Stimulated activated CD8-positive, alpha-beta memory T cell treated with anti-CD3 and anti-CD28 coated beads, Interleukin-4, amount 100 ng/mL, for 1 hour (primary cell): ENCODE results near the gene TFPT.

ENCODE experiments used
- DNase-seq, 2 donors: peaks; one replicate each; pipeline ENCODE4 v3.0.0-alpha.2; 2020; ENCODE audit warnings: low read depth in 2 of 2, low spot score in 1 of 2

The TFPT gene

DNA sequence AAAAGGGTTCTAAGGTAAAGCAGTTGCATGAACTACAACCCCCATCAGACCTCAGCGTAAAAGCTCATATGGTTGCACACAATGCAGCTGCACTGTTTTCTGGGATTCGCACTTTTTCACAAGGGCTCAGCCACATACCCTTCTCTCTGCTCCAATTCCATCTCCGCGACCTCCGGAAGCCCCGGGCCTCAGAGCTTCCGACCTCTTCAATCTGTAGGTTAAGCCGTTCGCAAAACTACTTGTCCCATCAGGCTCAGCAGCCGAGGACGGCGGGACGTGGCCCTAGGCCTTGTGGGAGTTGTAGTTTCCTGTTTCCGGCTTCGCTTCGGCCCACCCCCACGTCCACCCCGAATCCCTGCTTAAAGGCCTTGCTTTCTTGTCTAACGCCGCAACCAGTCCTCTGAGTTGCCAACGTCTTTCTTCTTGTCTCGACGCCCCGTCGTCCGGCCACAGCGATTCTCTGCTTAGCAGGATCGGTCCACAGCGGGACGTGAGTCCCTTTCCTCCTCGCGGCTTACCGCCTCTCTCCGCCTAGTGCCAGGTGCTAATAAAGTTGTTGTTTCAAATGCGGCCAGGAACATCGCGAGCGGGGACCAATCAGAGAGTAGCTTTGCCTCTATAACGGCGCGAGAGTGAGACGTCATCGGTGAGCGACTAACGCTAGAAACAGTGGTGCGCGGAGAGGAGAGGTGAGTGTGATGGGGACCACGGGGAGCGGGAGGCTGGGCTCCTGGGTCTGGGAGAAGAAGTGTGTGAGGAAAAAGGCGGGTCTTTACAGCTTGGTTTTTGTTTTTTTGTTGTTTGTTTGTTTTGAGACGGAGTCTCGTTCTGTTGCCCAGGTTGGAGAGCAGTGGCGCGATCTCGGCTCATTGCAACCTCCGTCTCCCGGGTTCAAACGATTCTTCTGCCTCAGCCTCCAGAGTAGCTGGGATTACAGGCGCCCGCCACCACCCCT is at the start of gene TFPT, which contains the start of gene PRPF31:
TSS of gene TFPT (minus strand) at position 549 of the 955 bp plus-strand sequence. CDS start at position 161, 388 bp downstream.
TSS of gene PRPF31 (plus strand) at position 646 of the 955 bp plus-strand sequence. CDS start 2,525 bp downstream, outside the sequence.
- DNase-seq, result peak; percentile 91 to 97

GRCh38 chr19:54165222-54165621 is 49.8 kb upstream of the TFPT start:
- DNase-seq, result no peak

DNA sequence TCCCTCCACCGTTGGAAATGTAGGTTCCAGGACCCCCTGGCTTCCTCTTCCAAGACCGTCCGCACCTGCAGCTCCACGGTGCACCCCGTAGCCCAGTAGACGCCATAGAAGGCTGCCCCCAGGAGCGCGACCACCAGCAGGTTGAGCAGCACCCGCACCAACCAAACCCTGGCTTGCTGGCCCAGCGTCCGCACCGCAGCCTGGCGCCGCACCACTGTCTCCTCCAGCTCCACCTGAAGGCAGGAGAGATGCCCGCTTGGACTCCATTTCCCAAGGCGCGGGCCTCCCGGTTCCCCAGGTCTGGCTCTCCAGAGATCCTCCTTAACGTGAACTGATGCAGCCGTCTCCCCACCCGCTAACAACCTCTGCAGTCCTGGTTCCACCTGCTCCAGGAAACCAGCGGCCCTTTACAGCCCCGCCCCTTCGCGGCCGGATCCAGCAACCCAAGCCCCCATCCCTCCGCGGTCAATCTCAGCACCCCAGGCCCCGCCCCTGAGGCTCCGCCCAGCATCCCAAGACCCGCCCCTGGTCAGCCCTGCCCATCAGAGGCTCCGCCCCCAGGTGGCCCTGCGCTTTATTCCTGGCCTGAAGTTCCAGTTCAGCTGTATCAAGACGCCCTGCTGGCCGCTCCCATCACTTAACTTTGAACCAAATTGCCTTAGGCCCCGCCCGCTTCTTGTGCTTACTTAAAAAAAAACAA is 49.1 kb upstream of the TFPT start:
- peak in 1 of 2 donors; percentile 31 for DNase-seq

GRCh38 chr19:54162884-54163283 is 47.4 kb upstream of the TFPT start:
- no peak for DNase-seq

- peak; percentile 56 to 57 for DNase-seq
These were observed 46.9 kb upstream of the TFPT start for GRCh38 chr19:54162241-54162805.

GRCh38 chr19:54160854-54161253 is 45.4 kb upstream of the TFPT start:
- no peak for DNase-seq

DNA sequence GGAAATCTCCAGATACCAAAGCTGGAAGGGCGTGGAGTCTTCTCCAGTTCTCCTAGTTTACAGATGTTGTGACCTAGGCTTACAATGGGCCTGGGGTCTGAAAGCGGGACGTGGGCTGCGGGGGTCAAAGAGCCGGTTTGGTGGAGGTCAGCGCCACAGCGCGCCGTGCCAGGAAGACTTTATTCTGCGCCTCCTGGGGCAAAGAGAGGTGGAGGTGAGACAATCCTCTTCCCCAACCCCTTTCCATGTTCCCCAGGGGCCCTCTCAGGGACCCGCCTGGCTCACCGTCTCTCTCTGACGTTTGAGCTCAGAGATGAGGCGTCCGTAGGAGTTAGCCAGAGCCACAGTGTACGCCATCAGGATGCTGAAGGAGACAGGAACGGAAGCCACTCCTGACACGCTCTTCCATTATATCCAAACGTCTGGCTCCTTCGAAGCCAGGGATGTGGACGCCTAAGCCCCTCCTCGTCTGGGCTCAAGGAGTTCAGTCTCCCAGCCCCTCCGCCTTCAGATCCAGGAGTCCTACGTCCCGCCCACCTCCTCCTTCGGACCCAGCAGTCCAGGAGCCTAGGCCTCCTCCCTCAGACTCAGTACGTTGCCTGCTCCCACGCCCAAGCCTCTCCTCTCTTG is 44.8 kb upstream of the TFPT start:
- DNase-seq, result no peak

- peak; percentile 94 to 98 for DNase-seq
These were observed 44.1 kb upstream of the TFPT start, which contains the start of gene LENG1 for GRCh38 chr19:54159352-54160181. LENG1 (minus strand) TSS chr19:54159721; CDS start chr19:54159695, 26 bp downstream.

DNA sequence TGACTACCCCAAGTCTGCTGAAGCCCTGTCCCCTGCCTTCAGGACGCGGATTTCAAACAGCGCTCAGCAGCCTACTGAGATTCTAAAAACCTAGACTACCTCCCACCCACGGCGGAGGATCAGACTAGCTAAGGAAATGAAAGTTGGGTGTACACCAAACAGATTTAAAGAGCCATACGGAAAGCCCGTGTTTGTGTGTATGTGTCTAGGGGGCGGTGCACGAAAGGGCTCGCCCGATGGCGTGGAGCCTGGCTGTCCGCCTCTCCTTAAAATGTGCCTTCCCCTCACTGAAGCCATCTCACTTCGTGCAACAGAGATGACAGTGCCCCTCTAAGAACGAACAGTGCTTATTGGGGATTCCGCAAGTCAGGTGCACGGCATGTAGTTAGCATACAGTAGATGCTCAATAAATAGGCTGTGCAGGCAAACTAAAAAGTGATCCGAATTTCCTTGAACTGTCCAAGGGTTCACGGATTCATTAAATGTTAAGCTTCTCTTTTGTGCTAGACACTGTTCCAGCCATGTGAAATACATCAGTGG is 43.4 kb upstream of the TFPT start:
- no peak for DNase-seq

DNA sequence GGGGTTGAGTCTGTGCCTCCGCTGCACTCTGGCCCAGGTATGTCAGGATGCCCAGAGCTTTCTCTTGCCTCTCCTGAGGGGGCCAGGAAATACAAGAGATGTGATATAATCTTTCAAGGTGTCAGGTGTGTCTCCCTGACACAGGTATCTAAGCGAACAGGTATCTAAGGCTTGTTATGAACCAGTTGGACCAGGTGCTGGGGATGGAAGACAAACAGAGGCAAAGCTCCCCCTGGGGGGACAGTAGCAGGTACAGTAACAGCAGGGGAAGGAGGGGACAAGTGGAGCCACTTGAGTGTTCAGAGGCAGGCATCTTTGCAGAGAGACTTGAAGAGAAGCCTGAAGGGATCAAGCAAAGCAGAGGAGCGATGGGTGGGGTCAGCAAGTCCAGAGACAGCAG is 41.5 kb upstream of the TFPT start:
- DNase-seq, result no peak

DNA sequence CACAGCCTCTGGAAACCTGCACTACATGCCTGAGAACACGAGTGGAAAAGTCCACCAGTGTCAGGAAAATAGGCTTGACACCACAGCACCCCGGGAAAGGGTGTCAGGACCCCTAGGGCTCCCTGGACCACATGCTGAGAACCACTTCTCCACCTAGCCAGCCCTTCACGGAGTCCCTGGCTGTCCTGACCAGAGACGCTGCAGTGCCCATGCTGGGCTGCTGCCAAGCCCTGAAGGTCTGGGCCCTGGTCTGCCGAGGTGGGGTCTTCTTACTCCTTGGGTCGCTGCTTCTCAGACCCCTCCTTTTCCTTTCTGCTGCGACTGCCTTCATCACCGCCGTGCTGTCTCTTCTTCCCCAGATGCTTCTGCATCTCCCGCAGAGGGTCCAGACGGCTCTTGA is 41.0 kb upstream of the TFPT start:
- no peak for DNase-seq

- no peak for DNase-seq
These were observed 40.2 kb upstream of the TFPT start for GRCh38 chr19:54155694-54156093.

DNA sequence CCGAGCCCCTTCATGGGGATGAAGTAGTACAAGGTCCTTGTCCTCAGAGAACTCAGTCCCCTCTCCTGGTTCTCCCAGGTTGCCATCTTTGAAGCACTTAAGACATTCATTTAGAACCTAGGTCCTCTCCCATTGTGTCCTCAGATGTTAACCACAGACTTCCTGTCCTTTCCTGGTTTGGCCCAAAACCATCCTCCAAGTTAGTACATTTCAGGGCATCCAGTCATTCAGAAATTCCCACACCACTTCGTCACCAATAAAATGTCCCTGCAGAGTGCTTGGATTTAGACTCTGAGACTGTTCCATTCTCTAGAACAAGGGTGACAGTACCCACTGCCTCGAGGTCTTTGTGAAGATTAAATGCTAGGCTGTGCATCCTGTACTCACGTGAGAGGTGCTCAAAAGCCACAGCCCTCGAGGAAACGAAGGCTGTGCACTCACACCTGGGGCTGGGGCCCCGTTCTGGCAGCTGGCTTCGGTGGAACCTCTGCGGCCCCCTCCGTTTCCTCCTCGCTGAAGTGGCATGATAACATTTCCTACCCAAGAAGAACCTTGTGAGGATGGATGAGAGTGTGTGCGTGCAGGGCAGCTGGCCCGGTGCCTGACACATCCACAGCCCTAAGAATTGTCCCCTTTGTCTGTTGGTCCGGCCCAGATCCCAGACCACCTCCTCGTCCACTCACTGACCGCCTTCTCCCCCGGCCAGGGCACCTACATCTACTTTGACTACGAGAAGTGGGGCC is 39.3 kb upstream of the TFPT start:
- DNase-seq, result no peak

GRCh38 chr19:54153731-54154326 is 38.4 kb upstream of the TFPT start:
- DNase-seq, result no peak

- DNase-seq, result no peak
These were observed 37.5 kb upstream of the TFPT start for GRCh38 chr19:54152878-54153524.

GRCh38 chr19:54152267-54152666 is 36.8 kb upstream of the TFPT start:
- no peak for DNase-seq

GRCh38 chr19:54151362-54152035 is 36.0 kb upstream of the TFPT start:
- no peak for DNase-seq
